Measurements from ENCODE around the gene HMGCL. TPM values are rescaled to one million over a fixed set of nuclear protein-coding genes. Genes with fewer than 3 reads are reported as not detected.

HMGCL gene
- total RNA-seq, 3 donors from 2014 or later = 45.2 to 83.4 (median 62.6) TPM

- Histone ChIP-seq H3K9me3 (no peaks in the 10 kb centered on the region), H3K4me3 (no peak overlapping the region), H3K4me1 (ENCODE audit: low read depth) (peaks cover 27% of the 10 kb centered on the region), H3K36me3 (ENCODE audit: low read depth) (no peaks in the 10 kb centered on the region)
- DNase-seq = no peak
- TF ChIP-seq CTCF (IDR thresholded peaks at IDR 0.05) = no peak
- no peak for ATAC-seq
- intact Hi-C loops (cut with DNase I, micrococcal nuclease) = loop anchor here in 1 of 2 donors (10.0 kb wide), 1 partner anchor 135 kb away; the partner anchor contains the start of gene CNR2
Measured at GRCh38 chr1:23779826-23780371, 45.3 kb downstream of the HMGCL start.

GRCh38 chr1:23777979-23778814 is 47.0 kb downstream of the HMGCL start, which contains the start of gene PITHD1:
Gene PITHD1 (plus strand): TSS chr1:23778418. CDS start chr1:23778516, 98 bp downstream.
- intact Hi-C loops (cut with DNase I, micrococcal nuclease) = loop anchor here in 1 of 2 donors (10.0 kb wide), 1 partner anchor 137 kb away; the partner anchor contains the start of gene CNR2
- H3K4me1 ChIP-seq (ENCODE audit: low read depth) = peaks cover 27% of the 10 kb centered on the region

GRCh38 chr1:23776217-23776616 is 49.0 kb downstream of the HMGCL start:
- no peak for ATAC-seq
- Histone ChIP-seq H3K36me3 (ENCODE audit: low read depth) (no peaks in the 10 kb centered on the region), H3K9me3 (no peaks in the 10 kb centered on the region), H3K4me3 (no peak overlapping the region), H3K4me1 (ENCODE audit: low read depth) (peaks cover 27% of the 10 kb centered on the region)
- DNase-seq = no peak
- TF ChIP-seq CTCF (IDR thresholded peaks at IDR 0.05) = no peak
- intact Hi-C loops (cut with DNase I, micrococcal nuclease) = loop anchor here in 1 of 2 donors (10.0 kb wide), 1 partner anchor 139 kb away; the partner anchor contains the start of gene CNR2

More at GRCh38 chr1:23777979-23778814, 47.0 kb downstream of the HMGCL start, which contains the start of gene PITHD1:
- ATAC-seq (peak; percentile 94), DNase-seq (peak; percentile 87 to 89 (median 88))
- Histone ChIP-seq H3K4me3 (peak within 1 kb of the TSS; percentile 73), H3K9me3 (no peaks in the 10 kb centered on the region), H3K36me3 (ENCODE audit: low read depth) (no peaks in the 10 kb centered on the region)
- no peak for TF ChIP-seq CTCF (IDR thresholded peaks at IDR 0.05)

GRCh38 chr1:23774174-23774880 is 50.9 kb downstream of the HMGCL start:
- no peak overlapping the region for H3K4me3 ChIP-seq
- H3K9me3 ChIP-seq = no peaks in the 10 kb centered on the region
- intact Hi-C loops (cut with DNase I, micrococcal nuclease) = loop anchor here (5.0 to 10.0 kb wide), 2 partner anchors 140 to 143 kb away; partner anchors contain the start of gene CNR2 (in 1 of the 2)
- DNase-seq = no peak
- ATAC-seq = no peak
- H3K4me1 ChIP-seq (ENCODE audit: low read depth) = peaks cover 16% of the 10 kb centered on the region
- no peak for TF ChIP-seq CTCF (IDR thresholded peaks at IDR 0.05)
- no peaks in the 10 kb centered on the region for H3K36me3 ChIP-seq (ENCODE audit: low read depth)

GRCh38 chr1:23772854-23773242 is 52.4 kb downstream of the HMGCL start:
- H3K4me1 ChIP-seq (ENCODE audit: low read depth) = peaks cover 11% of the 10 kb centered on the region
- no peak overlapping the region for H3K4me3 ChIP-seq
- intact Hi-C loops (cut with DNase I, micrococcal nuclease) = loop anchor here (5.0 to 10.0 kb wide), 2 partner anchors 142 to 144 kb away; partner anchors contain the start of gene CNR2 (in 1 of the 2)
- no peaks in the 10 kb centered on the region for H3K9me3 ChIP-seq
- no peak for ATAC-seq
- no peak for TF ChIP-seq CTCF (IDR thresholded peaks at IDR 0.05)
- H3K36me3 ChIP-seq (ENCODE audit: low read depth) = no peaks in the 10 kb centered on the region
- DNase-seq = no peak
